PC-3 (cell line): Measurements from ENCODE around the gene SMYD1. TPM values are rescaled to one million over a fixed set of nuclear protein-coding genes. Genes with fewer than 3 reads are reported as not detected.

Experiments used
- ATAC-seq: fragments of 200-7000 bp; cut with Tn5 transposase; 2 replicates; pipeline ENCODE4 v1.9.1; 2020; ENCODE audit warnings: mild to moderate bottlenecking, moderate library complexity
- BruUV-seq: library from RNA; stranded (reverse); fragments of 400-500 nt; replicated peaks from 2 replicates; lab custom pipeline; 2021; lab: Mats Ljungman, UMichigan
- CTCF ChIA-PET: fragments of 300-600 bp; sonication (Branson Sonifier 250); formaldehyde crosslinking; loops from one replicate; lab custom pipeline; 2022; ENCODE audit warnings: antibody characterized with exemption; lab: Charles Lee
- POLR2A ChIA-PET: fragments of 300-600 bp; sonication (Branson Sonifier 250); formaldehyde crosslinking; loops from one replicate; lab custom pipeline; 2022; ENCODE audit warnings: antibody characterized with exemption; ENCODE audit not compliant: unreplicated experiment; lab: Charles Lee
- DNase-seq: peaks from one replicate; pipeline ENCODE4 v3.0.0-alpha.2; 2015
- H2AFZ ChIP-seq: fragments of 300-600 bp; sonication (generic); 2 replicates; pipeline ENCODE4 v1.6.0; 2016; ENCODE audit warnings: antibody characterized with exemption, low read length
- H3F3A ChIP-seq: fragments of 300-600 bp; sonication (generic); one replicate; pipeline ENCODE4 v1.6.0; 2017; ENCODE audit warnings: antibody characterized with exemption, low read length, control low read depth, mild to moderate bottlenecking; ENCODE audit not compliant: unreplicated experiment
- H3K27ac ChIP-seq: fragments of 300-600 bp; sonication (generic); 2 replicates; pipeline ENCODE4 v1.5.1; 2016; ENCODE audit warnings: mild to moderate bottlenecking, low read length
- H3K27me3 ChIP-seq: fragments of 300-600 bp; sonication (generic); 2 replicates; pipeline ENCODE4 v1.6.1; 2016; ENCODE audit warnings: low read length, mixed read lengths
- H3K36me3 ChIP-seq: fragments of 300-600 bp; sonication (generic); 2 replicates; pipeline ENCODE4 v1.6.1; 2016; ENCODE audit warnings: low read depth, mixed run types, low read length, mixed read lengths
- H3K4me1 ChIP-seq: fragments of 300-600 bp; sonication (generic); 2 replicates; pipeline ENCODE4 v1.5.1; 2016; ENCODE audit warnings: low read length; ENCODE audit not compliant: insufficient read depth
- H3K4me2 ChIP-seq: fragments of 300-600 bp; sonication (generic); 2 replicates; pipeline ENCODE4 v1.6.0; 2016; ENCODE audit warnings: low read length
- H3K4me3 ChIP-seq: fragments of 300-600 bp; sonication (generic); 2 replicates; pipeline ENCODE4 v1.5.1; 2016; ENCODE audit warnings: mild to moderate bottlenecking, low read length, mixed read lengths
- H3K79me2 ChIP-seq: fragments of 300-600 bp; sonication (generic); 2 replicates; pipeline ENCODE4 v1.6.1; 2017; ENCODE audit warnings: low read length, mixed read lengths
- H3K9ac ChIP-seq: fragments of 300-600 bp; sonication (generic); 2 replicates; pipeline ENCODE4 v1.6.0; 2016; ENCODE audit warnings: mild to moderate bottlenecking, low read length
- H3K9me2 ChIP-seq: fragments of 300-600 bp; sonication (generic); replicated peaks from 2 replicates; pipeline ENCODE4 v1.6.1; 2016; ENCODE audit warnings: mixed run types, low read length, mixed read lengths
- H3K9me3 ChIP-seq: fragments of 300-600 bp; sonication (generic); 2 replicates; pipeline ENCODE4 v1.6.1; 2016; ENCODE audit warnings: low read length, mixed read lengths
- H4K20me1 ChIP-seq: fragments of 300-600 bp; sonication (generic); 2 replicates; pipeline ENCODE4 v1.6.1; 2016; ENCODE audit warnings: low read length, mixed read lengths
- EZH2 ChIP-seq: fragments of 300-600 bp; sonication (generic); IDR thresholded peaks from one replicate; pipeline ENCODE4 v1.6.1; 2017; ENCODE audit warnings: antibody characterized with exemption, mild to moderate bottlenecking, low read length; ENCODE audit not compliant: unreplicated experiment
- EZH2phosphoT487 ChIP-seq: fragments of 300-600 bp; sonication (generic); IDR thresholded peaks from 2 replicates; pipeline ENCODE4 v1.6.1; 2018; ENCODE audit warnings: mild to moderate bottlenecking, antibody characterized with exemption, low read length, borderline replicate concordance
- intact Hi-C: fragments of 100-400 bp; cut with micrococcal nuclease; formaldehyde crosslinking; loops from 2 replicates; pipeline ENCODE4 v1.9.0; 2023
- total RNA-seq: library from RNA; depleted of rRNA; stranded (reverse); fragments of >200 nt; gene quantifications from 2 replicates; pipeline ENCODE4 v1.2.3, GENCODE V29; 2014
- TF ChIP-seq, protein P1 (sequence below): fragments of 300-600 bp; sonication (generic); conservative IDR thresholded peaks from 2 replicates; pipeline ENCODE4 v1.5.1; 2017; ENCODE audit warnings: antibody characterized with exemption, low read depth, mild to moderate bottlenecking, low read length

The SMYD1 gene
- total RNA-seq, 1 experiment from 2014 or later = not detected

DNA sequence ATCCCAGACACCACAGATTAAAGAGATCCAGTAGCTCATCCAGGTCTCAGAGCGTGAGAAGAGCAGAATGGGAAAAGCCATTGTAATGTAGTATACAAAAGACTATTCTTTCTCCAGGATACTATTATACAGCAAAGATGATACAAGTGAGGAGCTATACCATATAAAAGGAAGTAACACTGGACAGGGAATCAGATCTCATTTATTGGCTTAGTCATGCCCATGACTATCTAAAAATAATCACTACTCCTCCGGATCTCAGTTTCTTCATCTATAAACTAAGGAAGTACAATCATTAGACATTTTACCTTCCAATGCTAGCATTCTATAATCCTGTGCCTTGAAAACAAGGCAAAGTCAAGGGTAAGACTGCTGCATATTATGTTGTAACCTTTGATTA, 31.4 kb upstream of the SMYD1 start:
- H3K27me3 ChIP-seq = no peaks in the 10 kb centered on the region
- H2AFZ ChIP-seq = no peak overlapping the region
- CTCF ChIA-PET = no interaction called here
- peak overlapping the region; percentile 60 for H3K4me2 ChIP-seq
- H3K27ac ChIP-seq = peak overlapping the region; percentile 77
- no TSS peak for BruUV-seq
- POLR2A ChIA-PET = no interaction called here
- intact Hi-C loops = no loop called here
- H3K4me1 ChIP-seq = peaks cover 34% of the 10 kb centered on the region
- H3K79me2 ChIP-seq = no peaks in the 10 kb centered on the region
- H3K9me2 ChIP-seq = no peaks in the 10 kb centered on the region
- no peaks in the 10 kb centered on the region for H3K9me3 ChIP-seq
- ATAC-seq (peak; percentile 51), DNase-seq (peak; percentile 72)
- H3K4me3 ChIP-seq = no peak overlapping the region
- TF ChIP-seq, protein P1, sequence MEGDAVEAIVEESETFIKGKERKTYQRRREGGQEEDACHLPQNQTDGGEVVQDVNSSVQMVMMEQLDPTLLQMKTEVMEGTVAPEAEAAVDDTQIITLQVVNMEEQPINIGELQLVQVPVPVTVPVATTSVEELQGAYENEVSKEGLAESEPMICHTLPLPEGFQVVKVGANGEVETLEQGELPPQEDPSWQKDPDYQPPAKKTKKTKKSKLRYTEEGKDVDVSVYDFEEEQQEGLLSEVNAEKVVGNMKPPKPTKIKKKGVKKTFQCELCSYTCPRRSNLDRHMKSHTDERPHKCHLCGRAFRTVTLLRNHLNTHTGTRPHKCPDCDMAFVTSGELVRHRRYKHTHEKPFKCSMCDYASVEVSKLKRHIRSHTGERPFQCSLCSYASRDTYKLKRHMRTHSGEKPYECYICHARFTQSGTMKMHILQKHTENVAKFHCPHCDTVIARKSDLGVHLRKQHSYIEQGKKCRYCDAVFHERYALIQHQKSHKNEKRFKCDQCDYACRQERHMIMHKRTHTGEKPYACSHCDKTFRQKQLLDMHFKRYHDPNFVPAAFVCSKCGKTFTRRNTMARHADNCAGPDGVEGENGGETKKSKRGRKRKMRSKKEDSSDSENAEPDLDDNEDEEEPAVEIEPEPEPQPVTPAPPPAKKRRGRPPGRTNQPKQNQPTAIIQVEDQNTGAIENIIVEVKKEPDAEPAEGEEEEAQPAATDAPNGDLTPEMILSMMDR = no peak
- TF ChIP-seq EZH2phosphoT487 (no peak), EZH2 (no peak)
- H4K20me1 ChIP-seq = no peaks in the 10 kb centered on the region
- H3K9ac ChIP-seq = peak overlapping the region; percentile 33
- H3F3A ChIP-seq = peaks cover 13% of the 10 kb centered on the region
- H3K36me3 ChIP-seq = peaks cover 15% of the 10 kb centered on the region

DNA sequence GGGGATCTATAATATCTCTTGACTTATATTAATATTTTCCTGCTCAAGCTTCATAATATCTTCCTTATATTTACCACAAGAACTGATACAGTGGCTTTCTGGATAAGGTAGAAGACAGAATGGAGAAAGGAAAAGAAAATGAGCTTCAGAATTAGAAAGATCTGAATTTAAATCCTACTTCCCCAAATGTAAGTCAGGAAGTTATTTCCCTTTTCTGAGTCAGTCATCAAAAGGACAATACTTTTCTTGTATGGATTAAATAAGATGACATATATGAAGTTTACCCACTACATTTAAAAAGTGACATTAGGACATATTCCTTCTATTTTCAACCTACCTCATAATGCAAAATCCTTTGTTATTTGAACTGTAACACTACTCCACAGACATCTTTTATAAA, 31.0 kb upstream of the SMYD1 start:
- ChIA-PET CTCF (no interaction called here), POLR2A (no interaction called here)
- no peaks in the 10 kb centered on the region for H3K9me2 ChIP-seq
- peaks cover 15% of the 10 kb centered on the region for H3K36me3 ChIP-seq
- H3K4me1 ChIP-seq = peaks cover 34% of the 10 kb centered on the region
- ATAC-seq (no peak), DNase-seq (no peak)
- no peak overlapping the region for H2AFZ ChIP-seq
- H3K9me3 ChIP-seq = no peaks in the 10 kb centered on the region
- intact Hi-C loops = no loop called here
- no peak for TF ChIP-seq EZH2phosphoT487
- TF ChIP-seq, protein P1 = no peak
- no peak for TF ChIP-seq EZH2
- TSS peak; percentile 97 for BruUV-seq
- H3K9ac ChIP-seq = peak overlapping the region; percentile 33
- H3K79me2 ChIP-seq = no peaks in the 10 kb centered on the region
- H3K27ac ChIP-seq = peak overlapping the region; percentile 77
- no peaks in the 10 kb centered on the region for H4K20me1 ChIP-seq
- H3F3A ChIP-seq = peaks cover 13% of the 10 kb centered on the region
- H3K27me3 ChIP-seq = no peaks in the 10 kb centered on the region
- peak overlapping the region; percentile 60 for H3K4me2 ChIP-seq
- H3K4me3 ChIP-seq = no peak overlapping the region

DNA sequence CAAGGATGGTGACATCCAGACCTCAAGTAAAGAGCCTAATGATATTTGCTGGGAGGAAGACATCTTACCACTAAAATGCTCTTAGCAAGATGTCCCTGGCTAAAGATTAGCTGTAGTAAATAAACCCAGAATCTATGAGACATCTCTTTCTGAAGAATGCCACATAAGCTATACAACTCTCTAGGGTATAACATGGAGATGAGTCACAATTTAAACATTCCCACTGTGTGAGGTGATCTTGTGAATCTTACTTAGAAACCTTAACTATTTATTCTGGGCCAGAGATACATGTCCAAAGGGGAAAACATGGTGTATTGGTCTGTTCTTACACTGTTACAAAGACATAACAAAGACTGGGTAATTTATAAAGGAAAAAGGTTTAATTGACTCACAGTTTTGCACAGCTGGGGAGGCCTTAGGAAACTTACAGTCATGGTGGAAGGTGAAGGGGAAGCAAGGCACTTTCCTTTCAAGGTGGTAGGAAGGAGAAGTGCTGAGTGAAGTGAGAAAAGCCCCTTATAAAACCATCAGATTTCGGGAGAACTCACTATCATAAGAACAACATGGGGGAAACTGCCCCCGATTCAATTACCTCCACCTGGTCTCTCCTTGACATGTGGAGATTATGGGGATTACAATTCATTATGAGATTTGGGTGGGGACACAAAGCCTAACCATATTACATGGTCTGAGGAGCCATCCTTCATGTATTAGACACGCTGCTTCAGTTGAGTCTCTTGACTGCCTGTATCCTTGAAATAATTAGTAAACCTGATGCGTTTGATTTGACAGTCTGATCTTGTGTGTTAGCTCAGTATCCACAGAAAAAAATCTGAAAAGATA, 29.1 kb upstream of the SMYD1 start:
- BruUV-seq = no TSS peak
- Histone ChIP-seq H3K9me2 (no peaks in the 10 kb centered on the region), H3K4me2 (peak overlapping the region; percentile 60), H3K79me2 (no peaks in the 10 kb centered on the region), H3K4me3 (no peak overlapping the region), H3K9me3 (no peaks in the 10 kb centered on the region), H3K4me1 (peaks cover 34% of the 10 kb centered on the region), H3K36me3 (peaks cover 14% of the 10 kb centered on the region), H3K9ac (peak overlapping the region; percentile 48; the same call in 1 of the 2 replicates), H4K20me1 (no peaks in the 10 kb centered on the region), H2AFZ (no peak overlapping the region), H3K27me3 (no peaks in the 10 kb centered on the region), H3F3A (peaks cover 13% of the 10 kb centered on the region), H3K27ac (peak overlapping the region; percentile 91)
- intact Hi-C loops = loop anchor here (1.0 kb wide), 1 partner anchor 17 kb away; the partner anchor contains the start of gene KRCC1
- ChIA-PET CTCF (interaction anchor here (1.2 kb wide), 1 partner anchor 16 kb away, joined by 6 read pairs; no protein-coding TSS in a partner anchor), POLR2A (interaction anchor here (0.6 kb wide), 1 partner anchor 20 kb away, joined by 7 read pairs; no protein-coding TSS in a partner anchor)
- TF ChIP-seq, protein P1 = no peak
- TF ChIP-seq EZH2phosphoT487 (no peak), EZH2 (no peak)
- DNase-seq (peak; percentile 93), ATAC-seq (peak; percentile 96)
